Left lung (tissue), 10 donors: ENCODE measurements around the gene RAI1. TPM values are rescaled to one million over a fixed set of nuclear protein-coding genes. Genes with fewer than 3 reads are reported as not detected.

ENCODE experiments used
- ATAC-seq: fragments of 200-7000 bp; cut with Tn5 transposase; one replicate; pipeline ENCODE4 v1.9.1; 2020; ENCODE audit warnings: moderate library complexity
- DNase-seq, 4 donors: peaks; one replicate each; pipeline ENCODE4 v3.0.0-alpha.2; 2013 to 2020
- H3K27ac ChIP-seq, 2 donors: fragments of 200-600 bp; sonication (generic) in 1 of 2; one replicate each; pipeline versions ENCODE4 v1.5.0 to v1.8.0; 2020 to 2021
- H3K27me3 ChIP-seq, 2 donors: fragments of 200-600 bp; sonication (generic) in 1 of 2; one replicate each; pipeline versions ENCODE4 v1.5.0 to v1.8.0; 2020 to 2021
- H3K36me3 ChIP-seq, 2 donors: fragments of 200-600 bp; sonication (generic) in 1 of 2; one replicate each; pipeline versions ENCODE4 v1.5.0 to v1.8.0; 2020 to 2021
- H3K4me1 ChIP-seq, 2 donors: fragments of 200-600 bp; one replicate each; pipeline ENCODE4 v1.8.0; 2021
- H3K4me3 ChIP-seq, 2 donors: fragments of 200-600 bp; sonication (generic) in 1 of 2; one replicate each; pipeline versions ENCODE4 v1.5.0 to v1.8.0; 2020 to 2021; ENCODE audit warnings: mild to moderate bottlenecking in 1 of 2
- H3K9me3 ChIP-seq, 2 donors: fragments of 200-600 bp; sonication (generic) in 1 of 2; one replicate each; pipeline versions ENCODE4 v1.5.0 to v1.8.0; 2020 to 2021
- CTCF ChIP-seq, 2 donors: fragments of 200-600 bp; sonication (generic) in 1 of 2; IDR thresholded peaks; one replicate each; pipeline versions ENCODE4 v1.5.0 to v1.8.0; 2021; ENCODE audit warnings: antibody characterized with exemption in 2 of 2
- intact Hi-C, 2 donors: fragments of 100-400 bp; cut with DNase I; formaldehyde crosslinking; loops; one replicate each; pipeline versions ENCODE4 v1.11.2 to v1.14.2; 2022
- polyA plus RNA-seq, 6 donors: library from polyadenylated mRNA; unstranded; fragments of 120-200 nt; gene quantifications; one replicate each; pipeline ENCODE4 v1.2.1, GENCODE V29; 2013; ENCODE audit not compliant: insufficient read length in 6 of 6
- total RNA-seq, 2 donors: library from RNA; stranded (reverse); fragmentation: NEBNext Ultra II Directional; extraction: Animal tissue kit (Norgen Biotek cat#: 25700); gene quantifications; one replicate each; pipeline ENCODE4 v1.2.1, GENCODE V29; 2021
- donor health status: DM: no; HTN: yes; CAD: no.
- donor health status: DM: no; HTN: no; CAD: no.

RAI1 gene
- total and polyA plus RNA-seq, 8 donors, result 28.8 to 43.8 (median 34.7) TPM

- ATAC-seq (no peak), DNase-seq (peak in 1 of 4 donors; percentile 72)
- intact Hi-C loops, result no loop called here
- no peak for TF ChIP-seq CTCF (IDR thresholded peaks at IDR 0.05)
- H3K27me3 ChIP-seq, result peaks cover 0 to 38% of the 10 kb centered on the region in 2 donors
- no peaks in the 10 kb centered on the region for H3K9me3 ChIP-seq
- no peak overlapping the region for H3K4me3 ChIP-seq
- peaks cover 0 to 4% of the 10 kb centered on the region in 2 donors for H3K36me3 ChIP-seq
- H3K27ac ChIP-seq, result no peak overlapping the region
- H3K4me1 ChIP-seq, result peaks cover 7 to 54% of the 10 kb centered on the region in 2 donors
Measured at GRCh38 chr17:17722081-17722905, 41.0 kb downstream of the RAI1 start.

- Histone ChIP-seq H3K27me3 (peaks cover 0 to 38% of the 10 kb centered on the region in 2 donors), H3K4me3 (no peak overlapping the region), H3K36me3 (peaks cover 0 to 2% of the 10 kb centered on the region in 2 donors), H3K27ac (no peak overlapping the region), H3K9me3 (no peaks in the 10 kb centered on the region), H3K4me1 (peaks cover 7 to 58% of the 10 kb centered on the region in 2 donors)
- DNase-seq (no peak), ATAC-seq (no peak)
- no peak for TF ChIP-seq CTCF (IDR thresholded peaks at IDR 0.05)
- intact Hi-C loops, result no loop called here
Measured at GRCh38 chr17:17722906-17723353, 41.7 kb downstream of the RAI1 start.

GRCh38 chr17:17723354-17724261 is 42.4 kb downstream of the RAI1 start:
- ATAC-seq (peak; percentile 37), DNase-seq (peak in 3 of 4 donors; percentile 74 to 91 (median 80))
- peak overlapping the region in 1 of 2 donors; percentile 23 for H3K27ac ChIP-seq
- peaks cover 0 to 38% of the 10 kb centered on the region in 2 donors for H3K27me3 ChIP-seq
- H3K4me1 ChIP-seq, result peaks cover 7 to 62% of the 10 kb centered on the region in 2 donors
- H3K4me3 ChIP-seq, result peak overlapping the region; percentile 34 to 46
- no peaks in the 10 kb centered on the region for H3K9me3 ChIP-seq
- intact Hi-C loops, result no loop called here
- TF ChIP-seq CTCF (IDR thresholded peaks at IDR 0.05), result no peak
- H3K36me3 ChIP-seq, result no peaks in the 10 kb centered on the region

- Histone ChIP-seq H3K4me1 (peaks cover 7 to 70% of the 10 kb centered on the region in 2 donors), H3K27ac (peak overlapping the region; percentile 23 to 37), H3K36me3 (no peaks in the 10 kb centered on the region), H3K4me3 (peak overlapping the region; percentile 34 to 46), H3K9me3 (no peaks in the 10 kb centered on the region), H3K27me3 (peaks cover 0 to 38% of the 10 kb centered on the region in 2 donors)
- intact Hi-C loops, result no loop called here
- TF ChIP-seq CTCF (IDR thresholded peaks at IDR 0.05), result no peak
- DNase-seq (peak in 2 of 4 donors; percentile 60 to 64), ATAC-seq (peak; percentile 16)
Measured at GRCh38 chr17:17724307-17725010, 43.2 kb downstream of the RAI1 start.
